Measurements from ENCODE around the gene MAP7. TPM values are rescaled to one million over a fixed set of nuclear protein-coding genes. Genes with fewer than 3 reads are reported as not detected.

MAP7 gene
- total RNA-seq, 2 donors from 2014 or later: 19.7 to 28.7 TPM

DNA sequence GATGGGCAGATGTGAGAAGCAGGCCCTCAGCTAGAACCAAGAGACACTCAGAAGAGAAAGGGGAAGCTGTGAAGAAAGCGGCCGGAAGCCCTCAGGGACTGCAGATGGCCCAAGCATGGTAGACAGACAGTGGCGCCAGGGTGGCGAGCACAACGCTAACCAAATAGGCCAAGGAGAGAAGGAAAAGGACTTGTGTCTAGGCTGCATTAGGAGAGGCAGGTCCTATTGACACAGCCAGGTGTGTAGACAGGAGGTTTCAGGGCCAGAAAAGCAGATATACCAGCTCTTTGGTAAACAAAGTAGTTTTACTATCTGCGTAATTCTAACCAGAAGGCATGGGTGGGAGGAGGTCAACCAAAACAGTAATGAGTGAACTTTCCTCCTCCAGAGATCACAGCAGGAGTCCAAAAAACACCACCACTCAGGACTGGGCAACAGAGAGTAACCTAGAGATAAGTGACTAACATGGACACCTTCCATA, 15.8 kb upstream of the MAP7 start:
- Histone ChIP-seq H3K27me3 (no peaks in the 10 kb centered on the region), H3K36me3 (replicated peaks in 1 of 2; ENCODE audit: insufficient read depth in 1 of 2, low read depth in 2 of 2) (peaks cover 0 to 2% of the 10 kb centered on the region in 2 donors), H3K4me3 (no peak overlapping the region), H3K9me3 (no peaks in the 10 kb centered on the region), H3K4me1 (peaks cover 55% of the 10 kb centered on the region), H3K27ac (peak overlapping the region in 3 of 4 donors; percentile 26 to 59 (median 46))
- 38 to 49% methylated on average over 6 of the region's 6 CpGs for WGBS, 2 donors
- DNase-seq (peak; percentile 24 to 52 (median 36)), ATAC-seq (peak; percentile 81)
- intact Hi-C loops (cut with DNase I): no loop called here
- TF ChIP-seq, protein P1, sequence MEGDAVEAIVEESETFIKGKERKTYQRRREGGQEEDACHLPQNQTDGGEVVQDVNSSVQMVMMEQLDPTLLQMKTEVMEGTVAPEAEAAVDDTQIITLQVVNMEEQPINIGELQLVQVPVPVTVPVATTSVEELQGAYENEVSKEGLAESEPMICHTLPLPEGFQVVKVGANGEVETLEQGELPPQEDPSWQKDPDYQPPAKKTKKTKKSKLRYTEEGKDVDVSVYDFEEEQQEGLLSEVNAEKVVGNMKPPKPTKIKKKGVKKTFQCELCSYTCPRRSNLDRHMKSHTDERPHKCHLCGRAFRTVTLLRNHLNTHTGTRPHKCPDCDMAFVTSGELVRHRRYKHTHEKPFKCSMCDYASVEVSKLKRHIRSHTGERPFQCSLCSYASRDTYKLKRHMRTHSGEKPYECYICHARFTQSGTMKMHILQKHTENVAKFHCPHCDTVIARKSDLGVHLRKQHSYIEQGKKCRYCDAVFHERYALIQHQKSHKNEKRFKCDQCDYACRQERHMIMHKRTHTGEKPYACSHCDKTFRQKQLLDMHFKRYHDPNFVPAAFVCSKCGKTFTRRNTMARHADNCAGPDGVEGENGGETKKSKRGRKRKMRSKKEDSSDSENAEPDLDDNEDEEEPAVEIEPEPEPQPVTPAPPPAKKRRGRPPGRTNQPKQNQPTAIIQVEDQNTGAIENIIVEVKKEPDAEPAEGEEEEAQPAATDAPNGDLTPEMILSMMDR (IDR thresholded peaks at IDR 0.05): no peak
- TF ChIP-seq POLR2A (IDR thresholded peaks at IDR 0.05): no peak

DNA sequence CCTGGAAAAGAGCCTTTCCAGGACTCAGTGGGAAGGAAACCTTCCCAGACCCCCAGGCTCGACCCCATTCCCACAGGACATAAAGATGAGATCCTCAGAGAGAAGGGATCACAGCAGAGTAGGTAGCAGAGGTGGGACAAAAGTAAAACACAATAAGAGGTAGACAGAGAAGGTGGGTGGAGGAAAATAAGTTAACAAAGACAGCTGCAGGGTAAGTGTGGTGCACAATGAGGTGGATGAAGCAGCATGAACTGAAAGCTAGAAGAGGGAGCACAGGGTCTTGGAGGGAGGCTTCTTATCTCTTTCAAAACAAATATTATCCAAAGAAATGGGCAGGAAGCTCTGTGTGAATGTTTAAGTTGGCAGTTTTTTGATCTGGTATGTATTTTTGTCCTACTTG, 14.0 kb upstream of the MAP7 start:
- Histone ChIP-seq H3K9me3 (no peaks in the 10 kb centered on the region), H3K4me3 (no peak overlapping the region), H3K4me1 (peaks cover 53% of the 10 kb centered on the region), H3K27me3 (no peaks in the 10 kb centered on the region), H3K27ac (no peak overlapping the region), H3K36me3 (replicated peaks in 1 of 2; ENCODE audit: insufficient read depth in 1 of 2, low read depth in 2 of 2) (peaks cover 0 to 6% of the 10 kb centered on the region in 2 donors)
- ATAC-seq (no peak), DNase-seq (no peak)
- intact Hi-C loops (cut with DNase I): no loop called here
- WGBS, 2 donors: 53 to 65% methylated on average over 1 of the region's 1 CpG
- TF ChIP-seq, protein P1 (IDR thresholded peaks at IDR 0.05): no peak
- no peak for TF ChIP-seq POLR2A (IDR thresholded peaks at IDR 0.05)

DNA sequence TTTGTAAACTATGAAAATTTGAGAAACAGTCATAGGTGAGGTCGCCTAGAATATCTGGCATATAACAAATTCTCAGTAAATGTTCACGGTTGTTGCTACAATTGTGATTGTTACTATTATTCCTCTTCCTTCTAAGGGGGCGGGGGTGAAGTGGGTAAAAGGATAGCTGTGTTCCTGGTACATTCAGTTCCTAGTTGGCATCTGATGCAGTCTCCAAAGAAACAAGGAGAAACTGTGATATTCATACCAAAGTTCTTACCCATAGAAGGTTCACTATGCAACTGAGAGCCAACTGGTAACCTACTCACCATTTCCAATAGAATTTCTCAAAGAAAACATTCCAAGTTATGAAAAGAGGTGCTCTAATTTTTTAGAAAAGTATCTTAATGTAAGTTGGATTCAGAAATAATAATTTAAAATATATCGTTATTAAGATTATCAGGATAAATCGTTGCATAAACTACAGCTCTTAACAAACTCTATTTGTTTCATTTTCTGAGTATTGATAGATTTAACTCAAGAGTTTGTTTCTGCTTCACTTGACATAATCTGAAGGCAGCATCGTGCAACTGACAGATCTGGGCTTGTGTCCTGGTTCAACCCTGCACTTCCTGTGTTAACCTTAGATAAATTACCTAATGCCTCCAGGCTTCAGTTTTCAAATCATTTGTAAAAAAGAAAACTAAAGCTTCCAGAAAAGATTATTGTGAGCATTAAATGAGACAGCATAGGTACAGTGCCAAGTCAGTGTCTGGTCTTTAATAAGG, 13.3 kb upstream of the MAP7 start:
- Histone ChIP-seq H3K36me3 (replicated peaks in 1 of 2; ENCODE audit: insufficient read depth in 1 of 2, low read depth in 2 of 2) (peaks cover 0 to 9% of the 10 kb centered on the region in 2 donors), H3K27ac (no peak overlapping the region), H3K9me3 (no peaks in the 10 kb centered on the region), H3K4me1 (peaks cover 47% of the 10 kb centered on the region), H3K27me3 (no peaks in the 10 kb centered on the region), H3K4me3 (no peak overlapping the region)
- intact Hi-C loops (cut with DNase I): no loop called here
- ATAC-seq: no peak
- no peak for DNase-seq
- TF ChIP-seq POLR2A (IDR thresholded peaks at IDR 0.05): no peak
- TF ChIP-seq, protein P1 (IDR thresholded peaks at IDR 0.05): no peak
- WGBS, 2 donors: 70 to 79% methylated on average over 6 of the region's 6 CpGs

GRCh38 chr6:136562211-136562610, 12.0 kb upstream of the MAP7 start:
- H3K4me3 ChIP-seq: no peak overlapping the region

More at GRCh38 chr6:136562211-136562610, 12.0 kb upstream of the MAP7 start:
- peaks cover 0 to 10% of the 10 kb centered on the region in 2 donors for H3K36me3 ChIP-seq (replicated peaks in 1 of 2; ENCODE audit: insufficient read depth in 1 of 2, low read depth in 2 of 2)
- H3K4me1 ChIP-seq: peaks cover 33% of the 10 kb centered on the region
- no peaks in the 10 kb centered on the region for H3K9me3 ChIP-seq
- H3K27me3 ChIP-seq: no peaks in the 10 kb centered on the region
- no peak for TF ChIP-seq POLR2A (IDR thresholded peaks at IDR 0.05)
- TF ChIP-seq, protein P1 (IDR thresholded peaks at IDR 0.05): no peak
- 67 to 93% methylated on average over 2 of the region's 2 CpGs for WGBS, 2 donors
- intact Hi-C loops (cut with DNase I): no loop called here
- DNase-seq (no peak), ATAC-seq (no peak)
- H3K27ac ChIP-seq: no peak overlapping the region
